GM23338 (cell line): ENCODE results near the gene PLA2G2E.

ENCODE experiments used
- CREB1 ChIP-seq: fragments of 250-450 bp; sonication (Bioruptor Pico); IDR thresholded peaks from 2 replicates; pipeline ENCODE4 v1.5.0; 2020; ENCODE audit warnings: low read depth, mild to moderate bottlenecking, moderate library complexity
- EZH2 ChIP-seq: fragments of 200-600 bp; sonication (generic); IDR thresholded peaks from one replicate; pipeline ENCODE4 v1.8.0; 2017; ENCODE audit warnings: antibody characterized with exemption, mild to moderate bottlenecking, low read depth; ENCODE audit not compliant: unreplicated experiment
- EZH2phosphoT487 ChIP-seq: fragments of 200-600 bp; sonication (generic); IDR thresholded peaks from one replicate; pipeline ENCODE4 v1.8.1; 2018; ENCODE audit warnings: antibody characterized with exemption; ENCODE audit not compliant: unreplicated experiment
- JUNB ChIP-seq: IDR thresholded peaks from one replicate; pipeline ENCODE4 v1.6.1; 2016; ENCODE audit warnings: antibody characterized with exemption; ENCODE audit not compliant: unreplicated experiment
- NANOG ChIP-seq: IDR thresholded peaks from 2 replicates; pipeline ENCODE4 v1.6.1; 2016; ENCODE audit warnings: antibody characterized with exemption, borderline replicate concordance
- POLR2AphosphoS5 ChIP-seq: IDR thresholded peaks from 2 replicates; pipeline ENCODE4 v1.6.1; 2016; ENCODE audit warnings: antibody characterized with exemption, low read depth
- ZNF114 ChIP-seq: fragments of 250-450 bp; sonication (Bioruptor Pico); IDR thresholded peaks from 2 replicates; pipeline ENCODE4 v1.5.0; 2020; ENCODE audit warnings: mild to moderate bottlenecking, moderate library complexity
- ZNF331 ChIP-seq: fragments of 250-450 bp; sonication (Bioruptor Pico); IDR thresholded peaks from 2 replicates; pipeline ENCODE4 v1.5.0; 2020; ENCODE audit warnings: low read depth, mild to moderate bottlenecking, moderate library complexity
- ZNF462 ChIP-seq: fragments of 250-450 bp; sonication (Bioruptor Pico); IDR thresholded peaks from 2 replicates; pipeline ENCODE4 v1.5.0; 2020; ENCODE audit warnings: mild to moderate bottlenecking, moderate library complexity
- TF ChIP-seq, protein P1 (sequence below), 2 experiments: fragments of 200-600 bp in 1 of 2; sonication (generic) in 1 of 2; conservative IDR thresholded peaks; 2 replicates each; pipeline versions ENCODE4 v1.5.1 to v1.6.1; 2016 to 2017; ENCODE audit warnings: antibody characterized with exemption in 2 of 2, low read depth in 2 of 2, mild to moderate bottlenecking in 2 of 2, moderate library complexity in 1 of 2
- TF ChIP-seq, protein P2 (sequence below): IDR thresholded peaks from 2 replicates; pipeline ENCODE4 v1.6.1; 2016; ENCODE audit warnings: antibody characterized with exemption
- TF ChIP-seq, protein P3 (sequence below): IDR thresholded peaks from one replicate; pipeline ENCODE4 v1.6.1; 2018; ENCODE audit warnings: antibody characterized with exemption; ENCODE audit not compliant: unreplicated experiment

- TF ChIP-seq, protein P1, sequence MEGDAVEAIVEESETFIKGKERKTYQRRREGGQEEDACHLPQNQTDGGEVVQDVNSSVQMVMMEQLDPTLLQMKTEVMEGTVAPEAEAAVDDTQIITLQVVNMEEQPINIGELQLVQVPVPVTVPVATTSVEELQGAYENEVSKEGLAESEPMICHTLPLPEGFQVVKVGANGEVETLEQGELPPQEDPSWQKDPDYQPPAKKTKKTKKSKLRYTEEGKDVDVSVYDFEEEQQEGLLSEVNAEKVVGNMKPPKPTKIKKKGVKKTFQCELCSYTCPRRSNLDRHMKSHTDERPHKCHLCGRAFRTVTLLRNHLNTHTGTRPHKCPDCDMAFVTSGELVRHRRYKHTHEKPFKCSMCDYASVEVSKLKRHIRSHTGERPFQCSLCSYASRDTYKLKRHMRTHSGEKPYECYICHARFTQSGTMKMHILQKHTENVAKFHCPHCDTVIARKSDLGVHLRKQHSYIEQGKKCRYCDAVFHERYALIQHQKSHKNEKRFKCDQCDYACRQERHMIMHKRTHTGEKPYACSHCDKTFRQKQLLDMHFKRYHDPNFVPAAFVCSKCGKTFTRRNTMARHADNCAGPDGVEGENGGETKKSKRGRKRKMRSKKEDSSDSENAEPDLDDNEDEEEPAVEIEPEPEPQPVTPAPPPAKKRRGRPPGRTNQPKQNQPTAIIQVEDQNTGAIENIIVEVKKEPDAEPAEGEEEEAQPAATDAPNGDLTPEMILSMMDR (conservative IDR thresholded peaks at IDR 0.05; ENCODE audit: low read depth in 2 of 2): no peak
- TF ChIP-seq EZH2phosphoT487 (no peak), ZNF331 (no peak), EZH2 (no peak), POLR2AphosphoS5 (no peak), JUNB (no peak), CREB1 (CRISPR knock-in tag) (no peak), ZNF462 (no peak), ZNF114 (CRISPR knock-in tag) (no peak), NANOG (no peak)
- TF ChIP-seq, protein P2, sequence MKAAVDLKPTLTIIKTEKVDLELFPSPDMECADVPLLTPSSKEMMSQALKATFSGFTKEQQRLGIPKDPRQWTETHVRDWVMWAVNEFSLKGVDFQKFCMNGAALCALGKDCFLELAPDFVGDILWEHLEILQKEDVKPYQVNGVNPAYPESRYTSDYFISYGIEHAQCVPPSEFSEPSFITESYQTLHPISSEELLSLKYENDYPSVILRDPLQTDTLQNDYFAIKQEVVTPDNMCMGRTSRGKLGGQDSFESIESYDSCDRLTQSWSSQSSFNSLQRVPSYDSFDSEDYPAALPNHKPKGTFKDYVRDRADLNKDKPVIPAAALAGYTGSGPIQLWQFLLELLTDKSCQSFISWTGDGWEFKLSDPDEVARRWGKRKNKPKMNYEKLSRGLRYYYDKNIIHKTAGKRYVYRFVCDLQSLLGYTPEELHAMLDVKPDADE: no peak
- TF ChIP-seq, protein P3, sequence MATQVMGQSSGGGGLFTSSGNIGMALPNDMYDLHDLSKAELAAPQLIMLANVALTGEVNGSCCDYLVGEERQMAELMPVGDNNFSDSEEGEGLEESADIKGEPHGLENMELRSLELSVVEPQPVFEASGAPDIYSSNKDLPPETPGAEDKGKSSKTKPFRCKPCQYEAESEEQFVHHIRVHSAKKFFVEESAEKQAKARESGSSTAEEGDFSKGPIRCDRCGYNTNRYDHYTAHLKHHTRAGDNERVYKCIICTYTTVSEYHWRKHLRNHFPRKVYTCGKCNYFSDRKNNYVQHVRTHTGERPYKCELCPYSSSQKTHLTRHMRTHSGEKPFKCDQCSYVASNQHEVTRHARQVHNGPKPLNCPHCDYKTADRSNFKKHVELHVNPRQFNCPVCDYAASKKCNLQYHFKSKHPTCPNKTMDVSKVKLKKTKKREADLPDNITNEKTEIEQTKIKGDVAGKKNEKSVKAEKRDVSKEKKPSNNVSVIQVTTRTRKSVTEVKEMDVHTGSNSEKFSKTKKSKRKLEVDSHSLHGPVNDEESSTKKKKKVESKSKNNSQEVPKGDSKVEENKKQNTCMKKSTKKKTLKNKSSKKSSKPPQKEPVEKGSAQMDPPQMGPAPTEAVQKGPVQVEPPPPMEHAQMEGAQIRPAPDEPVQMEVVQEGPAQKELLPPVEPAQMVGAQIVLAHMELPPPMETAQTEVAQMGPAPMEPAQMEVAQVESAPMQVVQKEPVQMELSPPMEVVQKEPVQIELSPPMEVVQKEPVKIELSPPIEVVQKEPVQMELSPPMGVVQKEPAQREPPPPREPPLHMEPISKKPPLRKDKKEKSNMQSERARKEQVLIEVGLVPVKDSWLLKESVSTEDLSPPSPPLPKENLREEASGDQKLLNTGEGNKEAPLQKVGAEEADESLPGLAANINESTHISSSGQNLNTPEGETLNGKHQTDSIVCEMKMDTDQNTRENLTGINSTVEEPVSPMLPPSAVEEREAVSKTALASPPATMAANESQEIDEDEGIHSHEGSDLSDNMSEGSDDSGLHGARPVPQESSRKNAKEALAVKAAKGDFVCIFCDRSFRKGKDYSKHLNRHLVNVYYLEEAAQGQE: no peak
Measured at GRCh38 chr1:19955534-19956170, 32.2 kb upstream of the PLA2G2E start.
